ENCODE results near the gene TMEM250.

The TMEM250 gene

GRCh38 chr9:136093995-136094881 lies 24.4 kb downstream of the TMEM250 start:
- peak; percentile 57 for DNase-seq

GRCh38 chr9:136093346-136093986 lies 25.2 kb downstream of the TMEM250 start:
- DNase-seq = no peak

GRCh38 chr9:136092741-136093140 lies 25.9 kb downstream of the TMEM250 start:
- no peak for DNase-seq

- DNase-seq = no peak
These were observed 26.4 kb downstream of the TMEM250 start for GRCh38 chr9:136092353-136092650.

GRCh38 chr9:136091582-136092352 lies 26.9 kb downstream of the TMEM250 start:
- DNase-seq = no peak

GRCh38 chr9:136090768-136091581 lies 27.7 kb downstream of the TMEM250 start:
- no peak for DNase-seq

GRCh38 chr9:136090056-136090735 lies 28.5 kb downstream of the TMEM250 start:
- DNase-seq = no peak

GRCh38 chr9:136089697-136090045 lies 29.0 kb downstream of the TMEM250 start:
- peak; percentile 61 for DNase-seq

GRCh38 chr9:136088939-136089696 lies 29.6 kb downstream of the TMEM250 start:
- DNase-seq = no peak

- DNase-seq = no peak
These were observed 30.2 kb downstream of the TMEM250 start for GRCh38 chr9:136088481-136088938.

GRCh38 chr9:136087741-136088480 lies 30.8 kb downstream of the TMEM250 start:
- DNase-seq = no peak

- no peak for DNase-seq
These were observed 31.5 kb downstream of the TMEM250 start for GRCh38 chr9:136086951-136087740.

GRCh38 chr9:136086213-136086881 lies 32.3 kb downstream of the TMEM250 start:
- no peak for DNase-seq

- DNase-seq = no peak
These were observed 32.9 kb downstream of the TMEM250 start for GRCh38 chr9:136085815-136086212.

GRCh38 chr9:136084063-136084944 lies 34.4 kb downstream of the TMEM250 start:
- no peak for DNase-seq

- DNase-seq = no peak
These were observed 35.1 kb downstream of the TMEM250 start for GRCh38 chr9:136083558-136084062.

- DNase-seq = no peak
These were observed 35.9 kb downstream of the TMEM250 start for GRCh38 chr9:136082496-136083361.
